Peyer's patch (tissue), 4 donors: ENCODE results near the gene MAP2K5.

Source experiments
- POLR2A ChIP-seq, 2 donors: fragments of 450-650 bp; IDR thresholded peaks; one replicate each; pipeline ENCODE4 v1.5.1; 2017; ENCODE audit warnings: antibody characterized with exemption in 2 of 2, mild to moderate bottlenecking in 2 of 2, moderate library complexity in 2 of 2
- TF ChIP-seq, protein P1 (sequence below), 6 experiments: fragments of 450-650 bp in 4 of 6; fragments of 200-600 bp in 2 of 6; sonication (generic) in 1 of 6; IDR thresholded peaks; one replicate each; pipeline ENCODE4 v1.5.1; 2017 to 2019; ENCODE audit warnings: antibody characterized with exemption in 6 of 6, mild to moderate bottlenecking in 3 of 6, moderate library complexity in 1 of 6

DNA sequence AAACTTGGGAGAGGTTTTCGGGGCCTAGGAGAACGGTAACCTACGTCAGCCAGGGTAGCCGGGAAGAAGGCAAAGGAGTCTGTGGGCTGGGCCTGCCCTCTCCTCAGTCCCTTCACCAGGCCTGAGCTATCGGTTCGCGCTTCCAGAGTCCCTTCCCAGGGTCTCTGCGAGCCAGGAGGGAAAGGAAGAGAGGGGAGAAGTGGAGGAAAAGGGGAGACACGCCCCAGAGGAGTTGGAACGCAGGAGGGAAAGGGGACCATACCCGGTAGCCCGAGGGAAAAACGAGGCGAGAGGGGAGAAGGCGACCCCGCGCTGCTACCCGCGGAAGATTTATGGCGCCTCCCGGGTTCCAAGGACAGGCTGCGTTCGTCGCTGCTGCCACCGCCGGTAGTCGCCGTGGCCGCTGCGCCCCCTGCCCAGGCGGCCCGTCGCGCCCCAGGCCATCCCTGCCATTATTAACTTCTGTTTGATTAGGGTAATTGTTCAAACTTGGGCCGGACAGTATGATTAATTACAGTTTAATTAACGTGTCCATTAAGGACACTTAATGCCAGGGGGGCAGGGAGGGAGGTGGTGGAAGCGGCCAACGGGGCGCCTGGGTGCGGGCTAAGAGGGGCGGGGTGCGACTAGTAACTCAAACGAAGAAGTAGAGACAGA, 279.4 kb downstream of the MAP2K5 start:
- no peak for TF ChIP-seq POLR2A (IDR thresholded peaks at IDR 0.05)
- TF ChIP-seq, protein P1, sequence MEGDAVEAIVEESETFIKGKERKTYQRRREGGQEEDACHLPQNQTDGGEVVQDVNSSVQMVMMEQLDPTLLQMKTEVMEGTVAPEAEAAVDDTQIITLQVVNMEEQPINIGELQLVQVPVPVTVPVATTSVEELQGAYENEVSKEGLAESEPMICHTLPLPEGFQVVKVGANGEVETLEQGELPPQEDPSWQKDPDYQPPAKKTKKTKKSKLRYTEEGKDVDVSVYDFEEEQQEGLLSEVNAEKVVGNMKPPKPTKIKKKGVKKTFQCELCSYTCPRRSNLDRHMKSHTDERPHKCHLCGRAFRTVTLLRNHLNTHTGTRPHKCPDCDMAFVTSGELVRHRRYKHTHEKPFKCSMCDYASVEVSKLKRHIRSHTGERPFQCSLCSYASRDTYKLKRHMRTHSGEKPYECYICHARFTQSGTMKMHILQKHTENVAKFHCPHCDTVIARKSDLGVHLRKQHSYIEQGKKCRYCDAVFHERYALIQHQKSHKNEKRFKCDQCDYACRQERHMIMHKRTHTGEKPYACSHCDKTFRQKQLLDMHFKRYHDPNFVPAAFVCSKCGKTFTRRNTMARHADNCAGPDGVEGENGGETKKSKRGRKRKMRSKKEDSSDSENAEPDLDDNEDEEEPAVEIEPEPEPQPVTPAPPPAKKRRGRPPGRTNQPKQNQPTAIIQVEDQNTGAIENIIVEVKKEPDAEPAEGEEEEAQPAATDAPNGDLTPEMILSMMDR (IDR thresholded peaks at IDR 0.05): no peak
